HepG2 (cell line): Measurements from ENCODE around the gene RNF11. TPM values are rescaled to one million over a fixed set of nuclear protein-coding genes. Genes with fewer than 3 reads are reported as not detected.
A peak's percentile ranks its signal among the peaks of the same experiment; 100 is the strongest.

ENCODE experiments used
- ARID2 ChIP-seq: sonication (generic); formaldehyde crosslinking; IDR thresholded peaks from 2 replicates; pipeline ENCODE4 v1.8.1; 2022; ENCODE audit warnings: mild to moderate bottlenecking, missing genetic modification reagents, borderline replicate concordance
- BCL6 ChIP-seq: IDR thresholded peaks from 2 replicates; pipeline ENCODE4 v1.6.1; 2016; ENCODE audit warnings: missing genetic modification reagents, missing compliant biosample characterization
- CHD2 ChIP-seq: IDR thresholded peaks from 2 replicates; pipeline ENCODE4 v1.6.1; 2011; ENCODE audit warnings: low read depth, low read length, improper control_type of control experiment
- HMG20A ChIP-seq: IDR thresholded peaks from 2 replicates; pipeline ENCODE4 v1.6.1; 2016; ENCODE audit warnings: borderline replicate concordance
- HOXA3 ChIP-seq: sonication (generic); formaldehyde crosslinking; IDR thresholded peaks from 2 replicates; pipeline ENCODE4 v1.5.0; 2020; ENCODE audit warnings: missing genetic modification reagents
- SIX4 ChIP-seq: sonication (generic); formaldehyde crosslinking; IDR thresholded peaks from 2 replicates; pipeline ENCODE4 v1.4.0; 2020; ENCODE audit warnings: missing genetic modification reagents
- ZNF274 ChIP-seq: sonication (generic); formaldehyde crosslinking; IDR thresholded peaks from 2 replicates; pipeline ENCODE4 v1.5.1; 2020; ENCODE audit warnings: mild to moderate bottlenecking, missing genetic modification reagents
- ZNF556 ChIP-seq: sonication (generic); formaldehyde crosslinking; IDR thresholded peaks from 2 replicates; pipeline ENCODE4 v1.4.0; 2020; ENCODE audit warnings: mild to moderate bottlenecking, missing genetic modification reagents, borderline replicate concordance
- ZNF850 ChIP-seq: sonication (generic); formaldehyde crosslinking; conservative IDR thresholded peaks from 2 replicates; pipeline ENCODE4 v1.9.0; 2021; ENCODE audit warnings: mild to moderate bottlenecking, missing genetic modification reagents
- ZNF878 ChIP-seq: sonication (generic); formaldehyde crosslinking; IDR thresholded peaks from 2 replicates; pipeline ENCODE4 v1.8.1; 2023; ENCODE audit warnings: mild to moderate bottlenecking, missing genetic modification reagents, moderate library complexity
- ZZZ3 ChIP-seq: sonication (generic); formaldehyde crosslinking; IDR thresholded peaks from 2 replicates; pipeline ENCODE4 v1.4.0; 2020; ENCODE audit warnings: missing genetic modification reagents, mild to moderate bottlenecking, borderline replicate concordance
- polyA plus RNA-seq, 8 experiments: library from polyadenylated mRNA; depleted of rRNA in 3 of 8; stranded (reverse) in 7 of 8; unstranded in 1 of 8; fragments of >200 nt; fragmentation: Illumina TruSeq in 4 of 8; extraction: Trizol in 4 of 8; gene quantifications; 2 replicates each; pipeline versions ENCODE4 v1.2.1 to v1.2.3, GENCODE V29; 2011 to 2016; ENCODE audit warnings: low read depth in 4 of 8, missing spikeins in 1 of 8, mixed read lengths in 1 of 8; ENCODE audit not compliant: insufficient read depth in 1 of 8
- total RNA-seq, 5 experiments: library from RNA; depleted of rRNA; stranded (reverse); fragments of >200 nt; fragmentation: Illumina TruSeq; extraction: Trizol; gene quantifications; 2 replicates each; pipeline ENCODE4 v1.2.3, GENCODE V29; 2016; ENCODE audit warnings: low read depth in 1 of 5
- TF ChIP-seq, protein P1 (sequence below): sonication (generic); formaldehyde crosslinking; IDR thresholded peaks from one replicate; pipeline ENCODE4 v1.5.1; 2020; ENCODE audit warnings: mild to moderate bottlenecking, missing genetic modification reagents; ENCODE audit errors: not compliant biosample characterization
- TF ChIP-seq, protein P2 (sequence below): sonication (generic); IDR thresholded peaks from 2 replicates; pipeline ENCODE4 v1.6.1; 2016; ENCODE audit warnings: low read depth, borderline replicate concordance
- TF ChIP-seq, protein P3 (sequence below): sonication (generic); formaldehyde crosslinking; IDR thresholded peaks from 2 replicates; pipeline ENCODE4 v1.8.0; 2022; ENCODE audit warnings: mild to moderate bottlenecking, missing genetic modification reagents; ENCODE audit not compliant: insufficient replicate concordance
- TF ChIP-seq, protein P4 (sequence below): IDR thresholded peaks from 2 replicates; pipeline ENCODE4 v1.6.1; 2016; ENCODE audit warnings: mild to moderate bottlenecking, missing biosample characterization, missing genetic modification reagents
- TF ChIP-seq, protein P5 (sequence below): sonication (generic); formaldehyde crosslinking; IDR thresholded peaks from 2 replicates; pipeline ENCODE4 v1.4.0; 2020; ENCODE audit warnings: missing genetic modification reagents, mild to moderate bottlenecking, borderline replicate concordance

Gene RNF11
- total and polyA plus RNA-seq, 2 of the 13 experiments (the other 11 are each of a cell fraction or from before 2014, with no cell fraction given), result 41.2 to 48.8 TPM

DNA sequence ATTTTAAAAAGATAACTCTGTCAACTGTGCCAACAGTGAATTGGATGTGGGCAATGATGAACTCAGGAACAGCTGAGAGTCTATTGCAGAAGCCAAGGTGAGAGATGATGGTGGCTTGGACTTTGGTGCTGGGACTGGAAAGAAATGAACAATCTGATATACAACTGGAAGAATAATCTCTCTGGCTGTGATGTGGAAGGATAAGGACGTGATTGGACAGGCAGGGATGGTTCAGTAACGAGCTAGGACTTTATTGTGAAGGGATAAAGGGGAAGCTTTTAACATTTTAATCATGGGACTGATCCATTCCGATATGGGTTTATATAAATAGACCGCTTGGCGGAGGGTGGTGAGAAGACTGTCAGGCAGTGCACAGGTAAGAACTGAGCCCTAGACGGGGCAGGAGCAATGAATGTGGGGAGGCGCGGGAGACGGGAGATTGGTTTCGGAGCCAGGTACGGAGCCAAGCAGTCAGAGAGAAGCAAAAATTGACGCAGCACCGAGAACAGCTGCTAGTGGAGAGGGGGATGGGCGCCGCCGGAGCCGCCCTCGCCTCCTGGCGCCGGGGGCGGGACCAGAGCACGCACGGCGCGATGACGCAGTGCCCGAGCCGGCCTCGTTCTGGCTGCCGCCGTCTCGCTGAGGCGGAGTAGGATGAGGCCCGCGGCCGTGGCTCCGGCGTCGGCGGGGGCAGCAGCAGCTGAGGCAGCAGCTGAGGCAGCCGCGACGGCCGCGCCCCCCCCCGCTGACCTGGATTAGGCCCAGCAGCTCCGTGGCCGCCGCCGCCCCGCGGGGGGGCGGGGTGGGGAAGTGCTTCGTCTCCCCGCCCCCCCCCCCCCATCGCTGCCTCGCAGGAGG, at the start of gene RNF11 (continued):
- TF ChIP-seq ARID2, result no peak
- no peak for TF ChIP-seq SIX4 (CRISPR knock-in tag)
- TF ChIP-seq, protein P1, sequence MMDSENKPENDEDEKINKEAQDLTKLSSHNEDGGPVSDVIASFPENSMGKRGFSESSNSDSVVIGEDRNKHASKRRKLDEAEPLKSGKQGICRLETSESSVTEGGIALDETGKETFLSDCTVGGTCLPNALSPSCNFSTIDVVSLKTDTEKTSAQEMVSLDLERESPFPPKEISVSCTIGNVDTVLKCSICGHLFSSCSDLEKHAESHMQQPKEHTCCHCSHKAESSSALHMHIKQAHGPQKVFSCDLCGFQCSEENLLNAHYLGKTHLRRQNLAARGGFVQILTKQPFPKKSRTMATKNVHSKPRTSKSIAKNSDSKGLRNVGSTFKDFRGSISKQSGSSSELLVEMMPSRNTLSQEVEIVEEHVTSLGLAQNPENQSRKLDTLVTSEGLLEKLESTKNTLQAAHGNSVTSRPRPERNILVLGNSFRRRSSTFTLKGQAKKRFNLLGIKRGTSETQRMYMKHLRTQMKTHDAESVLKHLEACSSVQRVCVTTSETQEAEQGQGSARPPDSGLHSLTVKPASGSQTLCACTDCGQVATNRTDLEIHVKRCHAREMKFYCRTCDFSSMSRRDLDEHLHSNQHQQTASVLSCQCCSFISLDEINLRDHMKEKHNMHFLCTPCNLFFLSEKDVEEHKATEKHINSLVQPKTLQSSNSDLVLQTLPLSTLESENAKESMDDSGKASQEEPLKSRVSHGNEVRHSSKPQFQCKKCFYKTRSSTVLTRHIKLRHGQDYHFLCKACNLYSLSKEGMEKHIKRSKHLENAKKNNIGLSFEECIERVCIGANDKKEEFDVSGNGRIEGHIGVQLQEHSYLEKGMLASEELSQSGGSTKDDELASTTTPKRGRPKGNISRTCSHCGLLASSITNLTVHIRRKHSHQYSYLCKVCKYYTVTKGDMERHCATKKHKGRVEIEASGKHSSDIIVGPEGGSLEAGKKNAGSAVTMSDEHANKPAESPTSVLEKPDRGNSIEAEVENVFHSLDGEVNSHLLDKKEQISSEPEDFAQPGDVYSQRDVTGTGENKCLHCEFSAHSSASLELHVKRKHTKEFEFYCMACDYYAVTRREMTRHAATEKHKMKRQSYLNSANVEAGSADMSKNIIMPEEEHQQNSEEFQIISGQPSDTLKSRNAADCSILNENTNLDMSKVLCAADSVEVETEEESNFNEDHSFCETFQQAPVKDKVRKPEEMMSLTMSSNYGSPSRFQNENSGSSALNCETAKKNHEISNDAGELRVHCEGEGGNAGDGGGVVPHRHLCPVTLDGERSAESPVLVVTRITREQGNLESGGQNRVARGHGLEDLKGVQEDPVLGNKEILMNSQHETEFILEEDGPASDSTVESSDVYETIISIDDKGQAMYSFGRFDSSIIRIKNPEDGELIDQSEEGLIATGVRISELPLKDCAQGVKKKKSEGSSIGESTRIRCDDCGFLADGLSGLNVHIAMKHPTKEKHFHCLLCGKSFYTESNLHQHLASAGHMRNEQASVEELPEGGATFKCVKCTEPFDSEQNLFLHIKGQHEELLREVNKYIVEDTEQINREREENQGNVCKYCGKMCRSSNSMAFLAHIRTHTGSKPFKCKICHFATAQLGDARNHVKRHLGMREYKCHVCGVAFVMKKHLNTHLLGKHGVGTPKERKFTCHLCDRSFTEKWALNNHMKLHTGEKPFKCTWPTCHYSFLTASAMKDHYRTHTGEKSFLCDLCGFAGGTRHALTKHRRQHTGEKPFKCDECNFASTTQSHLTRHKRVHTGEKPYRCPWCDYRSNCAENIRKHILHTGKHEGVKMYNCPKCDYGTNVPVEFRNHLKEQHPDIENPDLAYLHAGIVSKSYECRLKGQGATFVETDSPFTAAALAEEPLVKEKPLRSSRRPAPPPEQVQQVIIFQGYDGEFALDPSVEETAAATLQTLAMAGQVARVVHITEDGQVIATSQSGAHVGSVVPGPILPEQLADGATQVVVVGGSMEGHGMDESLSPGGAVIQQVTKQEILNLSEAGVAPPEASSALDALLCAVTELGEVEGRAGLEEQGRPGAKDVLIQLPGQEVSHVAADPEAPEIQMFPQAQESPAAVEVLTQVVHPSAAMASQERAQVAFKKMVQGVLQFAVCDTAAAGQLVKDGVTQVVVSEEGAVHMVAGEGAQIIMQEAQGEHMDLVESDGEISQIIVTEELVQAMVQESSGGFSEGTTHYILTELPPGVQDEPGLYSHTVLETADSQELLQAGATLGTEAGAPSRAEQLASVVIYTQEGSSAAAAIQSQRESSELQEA (CRISPR knock-in tag), result no peak
- no peak for TF ChIP-seq HMG20A (CRISPR knock-in tag)
- no peak for TF ChIP-seq ZNF878 (CRISPR knock-in tag)
- TF ChIP-seq CHD2, result peak; percentile 70
- TF ChIP-seq, protein P2, sequence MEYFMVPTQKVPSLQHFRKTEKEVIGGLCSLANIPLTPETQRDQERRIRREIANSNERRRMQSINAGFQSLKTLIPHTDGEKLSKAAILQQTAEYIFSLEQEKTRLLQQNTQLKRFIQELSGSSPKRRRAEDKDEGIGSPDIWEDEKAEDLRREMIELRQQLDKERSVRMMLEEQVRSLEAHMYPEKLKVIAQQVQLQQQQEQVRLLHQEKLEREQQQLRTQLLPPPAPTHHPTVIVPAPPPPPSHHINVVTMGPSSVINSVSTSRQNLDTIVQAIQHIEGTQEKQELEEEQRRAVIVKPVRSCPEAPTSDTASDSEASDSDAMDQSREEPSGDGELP, result peak; percentile 98
- TF ChIP-seq ZNF556, result no peak; the same call in 1 of the 2 replicates
- no peak for TF ChIP-seq ZZZ3 (CRISPR knock-in tag)
- TF ChIP-seq ZNF274 (CRISPR knock-in tag), result no peak; the same call in 1 of the 2 replicates
- peak; percentile 17; the same call in 1 of the 2 replicates for TF ChIP-seq BCL6 (CRISPR knock-in tag)
- TF ChIP-seq ZNF850 (CRISPR knock-in tag), result no peak
- TF ChIP-seq, protein P3, sequence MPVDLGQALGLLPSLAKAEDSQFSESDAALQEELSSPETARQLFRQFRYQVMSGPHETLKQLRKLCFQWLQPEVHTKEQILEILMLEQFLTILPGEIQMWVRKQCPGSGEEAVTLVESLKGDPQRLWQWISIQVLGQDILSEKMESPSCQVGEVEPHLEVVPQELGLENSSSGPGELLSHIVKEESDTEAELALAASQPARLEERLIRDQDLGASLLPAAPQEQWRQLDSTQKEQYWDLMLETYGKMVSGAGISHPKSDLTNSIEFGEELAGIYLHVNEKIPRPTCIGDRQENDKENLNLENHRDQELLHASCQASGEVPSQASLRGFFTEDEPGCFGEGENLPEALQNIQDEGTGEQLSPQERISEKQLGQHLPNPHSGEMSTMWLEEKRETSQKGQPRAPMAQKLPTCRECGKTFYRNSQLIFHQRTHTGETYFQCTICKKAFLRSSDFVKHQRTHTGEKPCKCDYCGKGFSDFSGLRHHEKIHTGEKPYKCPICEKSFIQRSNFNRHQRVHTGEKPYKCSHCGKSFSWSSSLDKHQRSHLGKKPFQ, result peak; percentile 12
- TF ChIP-seq, protein P4, sequence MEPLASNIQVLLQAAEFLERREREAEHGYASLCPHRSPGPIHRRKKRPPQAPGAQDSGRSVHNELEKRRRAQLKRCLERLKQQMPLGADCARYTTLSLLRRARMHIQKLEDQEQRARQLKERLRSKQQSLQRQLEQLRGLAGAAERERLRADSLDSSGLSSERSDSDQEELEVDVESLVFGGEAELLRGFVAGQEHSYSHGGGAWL (CRISPR knock-in tag), result no peak; the same call in 1 of the 2 replicates
- TF ChIP-seq, protein P5, sequence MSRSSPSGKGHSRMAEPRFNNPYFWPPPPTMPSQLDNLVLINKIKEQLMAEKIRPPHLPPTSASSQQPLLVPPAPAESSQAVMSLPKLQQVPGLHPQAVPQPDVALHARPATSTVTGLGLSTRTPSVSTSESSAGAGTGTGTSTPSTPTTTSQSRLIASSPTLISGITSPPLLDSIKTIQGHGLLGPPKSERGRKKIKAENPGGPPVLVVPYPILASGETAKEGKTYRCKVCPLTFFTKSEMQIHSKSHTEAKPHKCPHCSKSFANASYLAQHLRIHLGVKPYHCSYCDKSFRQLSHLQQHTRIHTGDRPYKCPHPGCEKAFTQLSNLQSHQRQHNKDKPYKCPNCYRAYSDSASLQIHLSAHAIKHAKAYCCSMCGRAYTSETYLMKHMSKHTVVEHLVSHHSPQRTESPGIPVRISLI (CRISPR knock-in tag), result no peak
- TF ChIP-seq HOXA3 (CRISPR knock-in tag), result peak; percentile 86
